A549 treated with AZD2906 at 1 μM for 4 hours (cell line): ENCODE measurements around the gene CREBL2. TPM values are rescaled to one million over a fixed set of nuclear protein-coding genes. Genes with fewer than 3 reads are reported as not detected.

Source experiments
- total RNA-seq: library from RNA; stranded (reverse); fragments of 200-300 nt; extraction: Qiagen RNA extraction; gene quantifications from 5 replicates; pipeline ENCODE4 v1.2.3, GENCODE V29; 2022

The CREBL2 gene
- 16.6 to 23.0 TPM (median 18.2 TPM) in 5 replicates for total RNA-seq

GRCh38 chr12:12611512-12612306 lies at the start of gene CREBL2:
TSS of gene CREBL2 (plus strand) at chr12:12611876. CDS start at chr12:12612173, 297 bp downstream.

GRCh38 chr12:12562585-12563261 lies 49.0 kb upstream of the CREBL2 start, which contains the start of gene DUSP16:
TSS of gene DUSP16 (minus strand) at chr12:12562863. CDS start at chr12:12521098, 41,765 bp downstream.

Other genes starting within 250 kb of the CREBL2 start
- 6.7 to 8.3 TPM (median 7.5 TPM) in 5 replicates for gene DUSP16, start 49.0 kb upstream of the CREBL2 start, total RNA-seq
- 0.64 to 1.4 TPM (median 0.91 TPM) in 5 replicates for gene GPR19, start 84.3 kb downstream of the CREBL2 start, total RNA-seq
- 14.4 to 17.1 TPM (median 16.1 TPM) in 5 replicates for gene CDKN1B, start 105.5 kb downstream of the CREBL2 start, total RNA-seq
- 0.21 to 0.58 TPM (median 0.43 TPM) in 5 replicates for gene APOLD1, start 173.8 kb downstream of the CREBL2 start, total RNA-seq
- 69.3 to 91.3 TPM (median 70.5 TPM) in 5 replicates for gene DDX47, start 201.5 kb downstream of the CREBL2 start, total RNA-seq